NCI-H146 treated with DMSO at 0.1 percent for 48 hours (cell line): ENCODE measurements around the gene PROP1.
"Not testable (repeated sequence)": the region's sequence is repeated elsewhere in the genome, so short reads cannot be mapped to it uniquely, and the experiment has no call there.

Experiments used
- DNase-seq: peaks from one replicate; lab custom pipeline; 2025; ENCODE audit not compliant: unreplicated experiment; lab: John Stamatoyannopoulos, UW

PROP1 gene

GRCh38 chr5:177995691-177996595 is at the start of gene PROP1:
Gene PROP1 (minus strand): TSS chr5:177996242. CDS start chr5:177995933, 309 bp downstream.
- no peak for DNase-seq

GRCh38 chr5:178019379-178020030 is 23.5 kb upstream of the PROP1 start:
- not testable (repeated sequence) for DNase-seq

- not testable (repeated sequence) for DNase-seq
These were observed 16.7 kb upstream of the PROP1 start for GRCh38 chr5:178012758-178013157.

- DNase-seq = not testable (repeated sequence)
These were observed 15.9 kb upstream of the PROP1 start for GRCh38 chr5:178011816-178012554.

- not testable (repeated sequence) for DNase-seq
These were observed 11.2 kb upstream of the PROP1 start for GRCh38 chr5:178007272-178007671.

GRCh38 chr5:178006536-178007231 is 10.6 kb upstream of the PROP1 start:
- not testable (repeated sequence) for DNase-seq

GRCh38 chr5:178006181-178006535 is 10.1 kb upstream of the PROP1 start:
- not testable (repeated sequence) for DNase-seq

GRCh38 chr5:177997846-177998245 is 1.8 kb upstream of the PROP1 start:
- no peak for DNase-seq

- DNase-seq = no peak
These were observed 1.3 kb upstream of the PROP1 start for GRCh38 chr5:177997319-177997670.

GRCh38 chr5:177996660-177997318 is 747 bp upstream of the PROP1 start:
- DNase-seq = no peak

GRCh38 chr5:177994561-177995190 is 1.4 kb downstream of the PROP1 start:
- DNase-seq = no peak

GRCh38 chr5:177994063-177994462 is 2.0 kb downstream of the PROP1 start:
- no peak for DNase-seq

GRCh38 chr5:177992466-177992865 is 3.6 kb downstream of the PROP1 start:
- DNase-seq = no peak

GRCh38 chr5:177988989-177989625 is 6.9 kb downstream of the PROP1 start:
- no peak for DNase-seq

GRCh38 chr5:177987326-177987725 is 8.7 kb downstream of the PROP1 start:
- DNase-seq = no peak

- DNase-seq = no peak
These were observed 10.5 kb downstream of the PROP1 start for GRCh38 chr5:177985430-177986040.

- DNase-seq = no peak
These were observed 11.3 kb downstream of the PROP1 start for GRCh38 chr5:177984584-177985206.

- DNase-seq = no peak
These were observed 12.1 kb downstream of the PROP1 start for GRCh38 chr5:177983763-177984583.
